ENCODE results near the gene ST7L. TPM values are rescaled to one million over a fixed set of nuclear protein-coding genes. Genes with fewer than 3 reads are reported as not detected.
A peak's percentile ranks its signal among the peaks of the same experiment; 100 is the strongest.

The ST7L gene
- total and polyA plus RNA-seq, 8 donors: 9.0 to 16.9 (median 11.2) TPM

GRCh38 chr1:112517646-112518045 is 101.3 kb downstream of the ST7L start:
- ATAC-seq (no peak), DNase-seq (no peak), FAIRE-seq (no peak)
- Histone ChIP-seq H3K27ac (no peak overlapping the region), H3K27me3 (no peaks in the 10 kb centered on the region), H3K9me3 (no peaks in the 10 kb centered on the region), H3K4me3 (no peak overlapping the region), H3K36me3 (no peaks in the 10 kb centered on the region), H3K4me1 (no peaks in the 10 kb centered on the region)
- 76 to 83% methylated on average over 2 of the region's 2 CpGs for WGBS, 2 donors
- TF ChIP-seq CTCF (IDR thresholded peaks at IDR 0.05): no peak
- intact Hi-C loops (cut with DNase I): no loop called here

GRCh38 chr1:112517231-112517630 is 101.7 kb downstream of the ST7L start:
- WGBS, 2 donors: 95 to 96% methylated on average over 9 of the region's 9 CpGs
- H3K9me3 ChIP-seq: no peaks in the 10 kb centered on the region
- DNase-seq (no peak), FAIRE-seq (no peak), ATAC-seq (no peak)
- H3K27me3 ChIP-seq: no peaks in the 10 kb centered on the region
- no peaks in the 10 kb centered on the region for H3K36me3 ChIP-seq
- no peak overlapping the region for H3K27ac ChIP-seq
- no peak for TF ChIP-seq CTCF (IDR thresholded peaks at IDR 0.05)
- H3K4me3 ChIP-seq: no peak overlapping the region
- no peaks in the 10 kb centered on the region for H3K4me1 ChIP-seq
- intact Hi-C loops (cut with DNase I): no loop called here

- no peak for TF ChIP-seq CTCF (IDR thresholded peaks at IDR 0.05)
- FAIRE-seq (no peak), DNase-seq (no peak), ATAC-seq (no peak)
- no peaks in the 10 kb centered on the region for H3K27me3 ChIP-seq
- H3K9me3 ChIP-seq: no peaks in the 10 kb centered on the region
- H3K4me3 ChIP-seq: no peak overlapping the region
- intact Hi-C loops (cut with DNase I): no loop called here
- no peaks in the 10 kb centered on the region for H3K4me1 ChIP-seq
- H3K27ac ChIP-seq: no peak overlapping the region
- H3K36me3 ChIP-seq: no peaks in the 10 kb centered on the region
- WGBS, 2 donors: 92 to 93% methylated on average over 14 of the region's 14 CpGs
Measured at GRCh38 chr1:112516141-112516540, 102.8 kb downstream of the ST7L start.

GRCh38 chr1:112515311-112516009 is 103.5 kb downstream of the ST7L start:
- H3K27me3 ChIP-seq: no peaks in the 10 kb centered on the region
- ATAC-seq (peak in 2 of 4 donors; percentile 31 to 48), DNase-seq (no peak), FAIRE-seq (no peak)
- H3K4me1 ChIP-seq: no peaks in the 10 kb centered on the region
- H3K36me3 ChIP-seq: no peaks in the 10 kb centered on the region
- intact Hi-C loops (cut with DNase I): no loop called here
- H3K9me3 ChIP-seq: no peaks in the 10 kb centered on the region
- H3K4me3 ChIP-seq: no peak overlapping the region
- TF ChIP-seq CTCF (IDR thresholded peaks at IDR 0.05): no peak
- 36 to 41% methylated on average over 2 of the region's 2 CpGs for WGBS, 2 donors
- H3K27ac ChIP-seq: no peak overlapping the region

- Histone ChIP-seq H3K27me3 (no peaks in the 10 kb centered on the region), H3K9me3 (no peaks in the 10 kb centered on the region), H3K4me3 (no peak overlapping the region), H3K27ac (no peak overlapping the region), H3K36me3 (no peaks in the 10 kb centered on the region), H3K4me1 (no peaks in the 10 kb centered on the region)
- TF ChIP-seq CTCF (IDR thresholded peaks at IDR 0.05): no peak
- FAIRE-seq (no peak), ATAC-seq (no peak), DNase-seq (no peak)
- intact Hi-C loops (cut with DNase I): no loop called here
- WGBS, 2 donors: 95 to 96% methylated on average over 12 of the region's 12 CpGs
Measured at GRCh38 chr1:112514901-112515300, 104.0 kb downstream of the ST7L start.

All from pancreas (tissue), 10 donors.